HG02588 (cell line): ENCODE data around the gene RANBP3.
"Not testable (repeated sequence)": the region's sequence is repeated elsewhere in the genome, so short reads cannot be mapped to it uniquely, and the experiment has no call there.

Experiments
- ATAC-seq: cut with Tn5 transposase; IDR thresholded peaks from one replicate; pipeline ENCODE4 v1.9.1; 2021; ENCODE audit warnings: mild to moderate bottlenecking, moderate library complexity; ENCODE audit not compliant: unreplicated experiment

RANBP3 gene

DNA sequence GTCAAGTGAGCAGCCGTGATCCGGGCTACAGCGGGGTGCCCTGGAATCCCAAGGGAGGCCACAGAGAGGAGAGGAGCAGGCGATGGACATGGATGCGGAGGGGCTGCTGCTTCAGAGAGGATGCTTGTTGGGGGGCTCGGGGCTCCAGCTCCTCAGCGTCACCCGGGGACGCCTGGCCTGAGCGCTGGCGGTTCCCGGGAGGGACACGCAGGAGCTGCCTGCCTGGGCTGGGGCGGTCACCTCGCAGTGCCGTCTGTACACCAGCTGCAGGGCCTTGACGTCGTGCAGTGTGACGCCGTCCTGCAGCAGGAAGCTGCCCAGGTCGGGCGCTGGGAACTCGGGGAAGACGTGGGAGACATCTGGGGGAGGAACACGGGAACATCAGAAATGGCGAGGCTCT, 29.9 kb upstream of the RANBP3 start:
- no peak for ATAC-seq

DNA sequence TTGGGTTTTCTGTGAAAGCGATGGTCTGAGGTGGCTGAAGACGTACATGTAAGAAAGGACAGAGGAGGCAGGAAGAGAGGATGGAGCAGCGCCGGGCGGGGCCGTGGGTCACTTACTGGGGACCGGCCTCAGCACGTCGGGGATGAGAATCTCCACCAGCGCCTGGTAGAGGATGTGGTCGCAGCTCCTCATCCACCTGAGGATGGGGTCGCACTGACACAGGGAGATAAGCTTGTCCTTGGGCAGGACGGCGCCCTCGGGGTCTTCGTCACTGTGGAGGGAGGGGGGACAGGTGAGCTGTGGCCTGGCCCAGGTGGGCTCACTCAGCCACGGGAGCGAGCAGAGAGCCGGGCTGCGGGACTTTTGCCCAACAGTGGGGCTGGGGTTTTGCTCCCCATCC, 29.0 kb upstream of the RANBP3 start:
- no peak for ATAC-seq

DNA sequence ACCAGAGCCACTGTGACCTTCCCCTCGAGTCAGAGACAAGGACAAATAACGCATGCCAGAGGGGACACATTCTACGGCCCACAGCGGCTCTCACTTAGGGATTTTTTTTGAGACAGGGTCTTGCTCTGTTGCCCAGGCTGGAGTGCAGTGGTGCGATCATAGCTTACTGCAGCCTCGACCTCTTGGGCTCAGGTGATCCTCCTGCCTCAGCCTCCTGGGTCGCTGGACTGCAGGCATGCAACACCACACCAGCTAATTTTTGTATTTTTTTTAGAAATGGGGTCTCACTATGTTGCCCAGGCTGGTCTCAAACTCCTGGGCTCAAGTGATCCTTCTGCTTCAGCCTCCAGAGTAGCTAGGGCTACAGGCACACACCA, 28.1 kb upstream of the RANBP3 start:
- not testable (repeated sequence) for ATAC-seq

GRCh38 chr19:6005321-6006069, 27.6 kb upstream of the RANBP3 start:
- no peak for ATAC-seq

GRCh38 chr19:6003976-6004375, 26.0 kb upstream of the RANBP3 start:
- ATAC-seq: no peak

DNA sequence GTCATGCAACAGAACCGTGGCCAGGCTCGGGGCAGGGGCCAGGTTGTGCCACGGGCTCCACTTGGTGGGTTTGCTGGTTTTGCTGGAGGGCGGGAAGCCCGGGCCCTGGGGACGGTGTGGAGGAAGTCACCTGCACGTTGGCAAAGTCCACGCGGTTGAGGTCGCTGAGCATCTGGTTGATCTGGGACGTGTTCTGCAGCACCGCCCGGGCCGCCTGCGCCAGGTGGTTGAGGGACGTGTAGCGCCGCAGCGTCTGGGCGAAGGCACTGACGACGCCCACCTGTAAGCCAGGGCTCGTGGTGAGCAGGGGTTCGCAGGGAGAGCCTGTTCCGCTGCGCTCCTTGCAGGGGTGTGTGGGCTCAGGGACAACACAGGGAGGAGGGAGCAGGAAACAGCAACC, 24.7 kb upstream of the RANBP3 start:
- ATAC-seq: no peak

GRCh38 chr19:6000228-6000847, 22.4 kb upstream of the RANBP3 start:
- ATAC-seq: no peak

- ATAC-seq: no peak
Observed at GRCh38 chr19:5999693-6000092, 21.8 kb upstream of the RANBP3 start.

- no peak for ATAC-seq
Observed at GRCh38 chr19:5997371-5997770, 19.4 kb upstream of the RANBP3 start.

DNA sequence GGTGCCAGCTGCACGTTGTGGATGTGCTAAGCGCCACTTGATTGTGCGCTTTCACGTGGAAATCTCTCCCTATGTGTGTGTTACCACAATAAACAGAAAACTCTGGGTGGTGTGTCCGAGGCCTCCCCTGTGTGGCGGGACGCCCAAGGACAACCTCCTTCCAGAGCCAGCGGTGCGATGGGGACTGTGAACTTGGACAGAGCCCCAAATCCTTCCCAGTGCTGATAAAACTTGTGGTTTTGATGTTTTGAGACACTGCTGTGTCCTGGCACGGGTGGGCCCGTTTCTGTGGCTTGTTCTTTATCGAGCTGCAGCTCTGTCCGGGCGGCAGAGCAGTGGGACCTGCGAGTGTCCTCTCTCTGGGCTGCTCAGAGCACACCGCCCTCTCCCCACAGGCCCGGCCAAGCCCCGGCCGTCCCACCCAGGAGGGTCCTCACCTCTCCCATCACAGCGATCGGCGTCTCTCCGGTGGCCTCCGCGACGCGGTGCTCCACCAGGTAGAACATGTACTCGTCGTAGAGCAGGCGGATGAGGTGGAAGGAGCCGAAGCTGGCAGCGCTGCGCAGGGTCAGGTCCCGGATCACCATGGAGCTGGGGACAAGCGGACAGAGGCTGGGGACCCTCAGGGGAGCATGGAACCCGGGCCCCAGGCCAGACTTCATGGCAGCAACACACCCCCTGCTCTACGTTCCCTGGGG, 18.8 kb upstream of the RANBP3 start:
- no peak for ATAC-seq

DNA sequence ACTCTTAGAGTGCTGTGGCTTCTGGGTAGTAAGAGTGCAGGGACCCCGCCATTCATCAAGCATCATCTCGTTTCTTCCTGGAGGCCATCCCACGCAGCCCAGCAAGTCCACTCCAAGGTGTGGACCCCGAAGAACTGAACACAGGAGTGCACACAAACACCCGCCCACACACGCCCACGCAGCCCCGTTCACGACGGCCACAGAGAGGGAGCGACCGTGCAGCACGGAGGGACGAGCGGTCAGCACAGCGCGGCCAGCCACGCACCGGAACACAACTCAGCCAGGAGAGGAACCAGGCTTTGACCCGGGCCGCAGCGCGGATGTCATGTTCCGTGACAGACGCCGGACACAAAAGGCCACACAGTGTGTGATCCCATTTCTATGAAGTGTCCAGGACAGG, 18.2 kb upstream of the RANBP3 start:
- ATAC-seq: no peak

DNA sequence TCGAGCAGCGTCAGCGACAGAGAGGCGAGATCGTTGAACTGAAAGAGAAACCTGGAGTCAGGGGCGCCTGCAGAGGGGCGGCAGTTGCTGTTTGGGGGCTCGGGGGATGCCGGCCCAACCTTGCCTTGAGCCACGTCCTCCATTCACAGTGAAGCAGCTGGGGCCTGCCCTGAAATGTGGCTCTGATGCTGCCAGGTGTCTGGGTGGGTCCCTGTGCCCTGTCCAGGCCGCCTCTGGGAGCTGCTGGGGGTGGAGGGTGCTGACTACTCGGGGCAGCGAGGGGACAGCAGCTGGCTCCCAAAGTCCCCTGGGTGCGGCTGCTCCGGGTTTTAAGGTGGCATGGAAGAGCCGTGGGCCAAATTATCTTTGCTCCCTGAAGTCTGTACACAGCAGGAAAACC, 17.7 kb upstream of the RANBP3 start:
- no peak for ATAC-seq

- no peak for ATAC-seq
Observed at GRCh38 chr19:5994405-5995165, 16.6 kb upstream of the RANBP3 start.

- ATAC-seq: no peak
Observed at GRCh38 chr19:5993648-5994358, 15.9 kb upstream of the RANBP3 start.

GRCh38 chr19:5993201-5993600, 15.3 kb upstream of the RANBP3 start:
- no peak for ATAC-seq

GRCh38 chr19:5992756-5993155, 14.8 kb upstream of the RANBP3 start:
- ATAC-seq: no peak

DNA sequence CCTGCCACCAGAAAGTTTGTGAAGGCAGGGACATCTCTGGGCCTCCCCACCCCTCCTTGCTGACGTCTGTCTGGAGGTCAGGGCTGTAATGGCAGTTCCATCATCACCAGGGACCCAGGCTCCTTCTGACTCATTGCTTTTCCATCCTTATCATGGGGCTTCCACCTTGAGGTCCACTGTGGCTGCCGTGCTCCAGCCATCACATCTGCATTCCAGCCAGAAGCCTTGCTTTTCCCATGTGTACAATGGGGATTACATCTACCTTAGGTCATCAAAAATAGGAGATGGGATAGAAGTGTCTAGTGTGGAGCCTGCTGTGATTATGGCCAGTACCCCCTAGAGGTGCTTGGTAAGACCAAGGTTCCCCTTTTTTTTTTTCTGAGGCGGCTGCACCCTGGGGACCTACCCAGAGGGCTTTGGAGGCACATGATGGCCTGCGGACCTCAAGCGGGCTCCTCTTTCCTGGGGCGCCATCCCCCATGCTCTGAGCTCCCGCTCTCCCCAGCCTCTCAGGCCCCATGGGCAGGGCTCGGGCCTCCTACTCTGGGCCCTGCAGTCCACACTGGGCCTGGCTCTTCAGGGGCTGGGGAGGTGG, 13.4 kb upstream of the RANBP3 start:
- no peak for ATAC-seq

DNA sequence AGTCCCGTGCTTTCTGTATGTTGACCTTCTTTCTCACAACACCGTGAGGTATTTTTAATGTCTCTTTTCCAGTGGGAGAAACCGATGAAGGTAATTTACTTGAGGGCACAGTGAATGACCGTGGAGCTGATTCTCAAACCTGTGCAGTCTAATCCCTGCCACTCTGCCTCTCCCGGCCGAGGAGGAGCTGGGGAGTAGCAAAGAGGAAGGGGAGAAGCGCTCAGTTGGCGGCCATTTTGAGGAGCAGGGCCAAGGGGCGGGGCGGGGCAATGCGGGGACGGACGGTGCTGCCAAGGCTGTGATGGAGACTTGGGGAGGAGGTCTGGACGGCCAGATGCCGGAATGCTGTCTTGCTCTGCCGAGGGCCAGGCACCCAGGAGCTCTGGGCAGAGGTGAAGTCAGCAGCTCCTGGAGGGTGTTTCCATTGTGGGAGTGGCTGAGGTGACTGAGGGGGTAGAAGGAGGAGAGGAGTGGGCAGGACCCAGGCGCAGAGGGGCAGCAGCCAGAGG, 12.4 kb upstream of the RANBP3 start:
- no peak for ATAC-seq

DNA sequence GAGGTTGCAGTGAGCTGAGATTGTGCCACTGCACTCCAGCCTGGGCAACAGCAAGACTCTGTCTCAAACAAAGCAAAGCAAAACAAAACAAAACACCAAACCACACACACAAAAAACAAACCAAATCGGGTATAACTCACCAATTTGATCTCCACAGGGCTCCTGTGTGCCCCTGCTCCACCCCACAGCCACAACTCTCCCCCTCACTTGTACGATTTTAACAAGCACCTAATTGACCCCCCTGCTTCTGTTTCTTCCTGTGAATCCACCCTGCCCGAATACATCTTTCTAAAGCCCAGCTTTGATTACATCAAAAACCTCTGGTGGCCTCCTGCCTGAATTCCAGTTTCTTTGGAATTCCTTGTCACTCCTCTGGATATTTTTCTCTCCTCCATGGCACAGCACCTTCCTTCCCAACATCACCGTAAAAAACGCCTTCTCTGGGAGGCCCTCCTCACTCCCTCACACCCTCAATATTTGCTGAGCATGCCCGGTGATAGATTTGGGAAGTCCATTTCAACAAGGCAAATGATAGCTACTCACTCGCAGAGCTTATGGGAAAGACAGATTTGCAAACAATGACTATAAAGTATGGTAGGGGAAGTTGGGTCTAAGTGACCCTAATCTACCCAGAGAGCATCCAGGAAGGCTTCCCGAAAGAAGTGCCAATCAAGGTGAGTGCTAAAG, 11.6 kb upstream of the RANBP3 start:
- no peak for ATAC-seq
